Suppressor macrophage treated with lipopolysaccharide for 1 hour (primary cell): ENCODE results near the gene INTS2.
A peak's percentile ranks its signal among the peaks of the same experiment; 100 is the strongest.
"Not testable (repeated sequence)": the region's sequence is repeated elsewhere in the genome, so short reads cannot be mapped to it uniquely, and the experiment has no call there.

Experiments
- DNase-seq, 3 donors: peaks; one replicate each; pipeline ENCODE4 v3.0.0-alpha.2; 2020 to 2022

Gene INTS2

GRCh38 chr17:61846761-61847375, 80.9 kb downstream of the INTS2 start:
- peak; percentile 22 to 43 (median 38) for DNase-seq

- DNase-seq: no peak
Measured at GRCh38 chr17:61846088-61846487, 81.7 kb downstream of the INTS2 start.

- DNase-seq: no peak
Measured at GRCh38 chr17:61843435-61843834, 84.3 kb downstream of the INTS2 start.

GRCh38 chr17:61842899-61843298, 84.9 kb downstream of the INTS2 start:
- no peak for DNase-seq

GRCh38 chr17:61839300-61839786, 88.4 kb downstream of the INTS2 start:
- no peak for DNase-seq

- DNase-seq: peak; percentile 80 to 90 (median 89)
Measured at GRCh38 chr17:61837175-61838051, 90.4 kb downstream of the INTS2 start.

GRCh38 chr17:61836266-61837174, 91.3 kb downstream of the INTS2 start:
- DNase-seq: no peak

GRCh38 chr17:61835606-61836005, 92.2 kb downstream of the INTS2 start:
- no peak for DNase-seq

- no peak for DNase-seq
Measured at GRCh38 chr17:61834610-61835009, 93.2 kb downstream of the INTS2 start.

- no peak for DNase-seq
Measured at GRCh38 chr17:61833536-61834193, 94.1 kb downstream of the INTS2 start.

GRCh38 chr17:61832463-61832862, 95.3 kb downstream of the INTS2 start:
- no peak for DNase-seq

- DNase-seq: no peak
Measured at GRCh38 chr17:61831099-61831498, 96.7 kb downstream of the INTS2 start.

GRCh38 chr17:61828694-61829093, 99.1 kb downstream of the INTS2 start:
- no peak for DNase-seq

GRCh38 chr17:61827649-61828395, 100.0 kb downstream of the INTS2 start:
- DNase-seq: no peak

- DNase-seq: not testable (repeated sequence)
Measured at GRCh38 chr17:61826866-61827265, 100.9 kb downstream of the INTS2 start.

- DNase-seq: not testable (repeated sequence)
Measured at GRCh38 chr17:61826198-61826597, 101.6 kb downstream of the INTS2 start.

- no peak for DNase-seq
Measured at GRCh38 chr17:61825448-61826137, 102.2 kb downstream of the INTS2 start.

- no peak for DNase-seq
Measured at GRCh38 chr17:61822326-61823285, 105.2 kb downstream of the INTS2 start.

GRCh38 chr17:61821655-61822054, 106.1 kb downstream of the INTS2 start:
- DNase-seq: no peak

- not testable (repeated sequence) for DNase-seq
Measured at GRCh38 chr17:61819265-61819664, 108.5 kb downstream of the INTS2 start.
